VCaP (cell line): ENCODE measurements around the gene BIRC6.
"Not testable (repeated sequence)": the region's sequence is repeated elsewhere in the genome, so short reads cannot be mapped to it uniquely, and the experiment has no call there.

ENCODE experiments used
- H3K27ac ChIP-seq: fragments of 450-650 bp; 2 replicates; pipeline ENCODE4 v1.5.1; 2017
- CTCF ChIP-seq: fragments of 450-650 bp; conservative IDR thresholded peaks from 2 replicates; pipeline ENCODE4 v1.5.1; 2017; ENCODE audit warnings: mild to moderate bottlenecking, moderate library complexity

The BIRC6 gene

DNA sequence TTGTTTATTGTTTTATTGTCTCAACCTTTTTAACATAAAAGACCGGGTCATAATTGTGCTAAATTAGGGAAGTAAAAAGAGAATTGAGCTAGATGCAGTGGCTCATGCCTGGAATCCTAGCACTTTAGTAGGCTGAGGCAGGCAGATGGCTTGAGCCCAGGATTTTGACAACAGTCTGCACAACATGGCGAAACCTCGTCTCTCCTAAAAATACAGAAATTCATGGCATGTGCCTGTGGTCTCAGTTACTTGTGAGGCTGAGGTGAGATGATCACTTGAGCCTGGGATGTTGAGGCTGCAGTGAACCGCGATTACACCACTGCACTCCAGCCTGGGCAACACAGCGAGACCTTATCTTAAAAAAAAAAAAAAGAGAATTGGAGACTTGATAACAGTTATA, 166.9 kb downstream of the BIRC6 start:
- no peak for TF ChIP-seq CTCF
- no peak overlapping the region for H3K27ac ChIP-seq

DNA sequence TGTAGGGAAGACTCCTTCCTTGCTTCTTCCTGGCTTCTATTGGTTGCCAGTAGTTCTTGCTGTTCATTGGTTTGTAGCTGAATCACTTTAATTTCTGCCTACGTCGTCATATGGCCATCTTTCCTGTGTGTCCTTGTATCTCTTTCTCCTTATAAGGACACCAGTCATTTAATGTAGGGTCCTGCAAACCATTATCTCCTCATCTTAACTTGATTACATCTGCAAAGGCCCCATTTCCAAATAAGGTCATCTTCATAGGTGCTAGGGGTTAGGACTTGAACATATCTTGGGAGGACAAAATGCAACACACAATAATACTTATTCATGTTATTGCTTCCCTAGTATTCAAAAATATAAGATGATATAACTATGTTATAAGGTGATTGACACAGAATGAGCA, 175.5 kb downstream of the BIRC6 start:
- TF ChIP-seq CTCF = no peak
- no peak overlapping the region for H3K27ac ChIP-seq

GRCh38 chr2:32532961-32533360, 176.1 kb downstream of the BIRC6 start:
- H3K27ac ChIP-seq = no peak overlapping the region
- TF ChIP-seq CTCF = no peak

DNA sequence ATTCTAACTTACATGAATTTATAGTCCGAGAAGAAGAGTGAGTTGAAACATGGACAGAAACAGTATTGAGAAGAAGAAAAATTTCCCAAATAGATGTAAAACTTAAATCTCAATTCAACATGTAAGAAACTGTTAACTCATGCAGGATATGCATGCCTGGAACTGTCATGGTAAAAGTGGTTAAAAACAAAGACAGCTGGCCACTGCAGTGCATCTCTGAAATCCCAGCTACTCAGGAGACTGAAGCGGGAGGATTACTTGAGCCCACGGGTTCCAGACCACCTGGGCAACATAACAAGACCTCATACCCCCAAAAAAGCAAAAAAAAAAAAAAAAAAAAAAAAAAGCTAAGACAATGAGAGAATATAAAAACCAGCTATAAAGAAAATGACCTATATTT, 178.0 kb downstream of the BIRC6 start:
- TF ChIP-seq CTCF = no peak
- no peak overlapping the region for H3K27ac ChIP-seq

DNA sequence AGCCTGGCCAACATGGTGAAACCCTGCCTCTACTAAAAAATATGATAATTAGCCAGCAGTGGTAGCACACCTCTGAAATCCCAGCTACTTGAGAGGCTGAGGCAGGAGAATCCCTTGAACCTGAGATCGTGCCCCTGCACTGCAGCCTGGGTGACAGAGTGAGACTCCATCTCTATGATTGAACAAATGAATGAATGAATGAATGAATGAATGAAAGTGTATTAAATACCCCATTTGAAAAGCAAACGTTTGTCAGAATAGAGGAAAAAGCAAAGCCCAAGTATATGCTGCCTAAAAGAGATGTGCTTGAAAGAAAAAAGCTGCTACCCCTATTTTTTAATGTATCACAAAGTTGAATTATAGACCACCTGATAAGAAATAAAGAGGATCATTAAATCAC, 181.9 kb downstream of the BIRC6 start:
- H3K27ac ChIP-seq = no peak overlapping the region
- no peak for TF ChIP-seq CTCF

DNA sequence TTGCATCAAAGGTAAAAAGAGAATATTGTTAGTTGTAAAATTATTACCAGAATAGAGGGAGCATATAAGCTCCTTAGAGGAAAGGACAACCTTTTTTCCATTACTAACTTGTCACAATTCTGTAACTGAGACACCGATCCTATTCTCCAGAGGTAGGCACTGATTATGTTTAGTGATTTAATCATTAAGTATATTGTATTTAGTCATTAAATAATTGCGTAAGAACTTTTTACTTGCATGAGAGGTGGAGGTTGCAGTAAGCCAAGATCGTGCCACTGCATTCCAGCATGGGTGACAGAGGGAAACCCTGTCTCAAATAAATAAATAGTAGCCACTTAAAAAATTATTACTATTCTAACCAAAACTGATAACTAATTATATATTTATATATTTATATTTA, 195.7 kb downstream of the BIRC6 start:
- H3K27ac ChIP-seq = not testable (repeated sequence)

DNA sequence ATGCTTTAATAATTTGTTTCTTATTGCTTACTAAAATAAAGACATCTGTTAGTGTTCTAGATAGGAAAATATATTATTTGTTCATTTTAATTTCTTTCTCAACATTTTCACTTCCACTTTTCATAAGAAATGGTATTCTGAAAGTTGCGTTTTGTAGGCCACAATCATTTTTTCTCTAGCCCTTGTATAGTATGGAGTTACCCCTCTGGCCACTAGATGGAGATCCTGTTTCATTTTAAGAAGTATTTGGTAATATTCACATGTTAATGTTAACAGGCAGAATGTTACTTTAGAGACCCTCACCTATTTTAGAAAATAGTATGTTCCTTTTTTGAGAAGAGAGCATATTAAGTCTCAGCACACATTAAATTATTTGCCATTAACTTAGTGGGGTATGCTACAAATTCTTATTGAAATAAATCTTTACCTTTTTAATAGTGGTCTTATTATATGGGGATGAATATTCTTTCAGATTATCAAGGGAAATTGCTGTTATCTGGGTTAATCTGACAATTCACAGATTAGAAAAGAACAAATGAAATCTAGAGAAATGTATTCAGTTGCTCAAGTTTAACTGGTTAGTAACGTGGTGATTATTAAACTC, 197.1 kb downstream of the BIRC6 start:
- no peak overlapping the region for H3K27ac ChIP-seq

More for the DNA sequence above, 197.1 kb downstream of the BIRC6 start:
- peak; percentile 80 for TF ChIP-seq CTCF
